ENCODE data around the gene P3H4.

P3H4 gene

GRCh38 chr17:41821776-41822175, 10.0 kb upstream of the P3H4 start:
- no peak for DNase-seq

- DNase-seq: no peak
These were observed 6.3 kb upstream of the P3H4 start for GRCh38 chr17:41818024-41818423.

- DNase-seq: no peak
These were observed 5.0 kb upstream of the P3H4 start for GRCh38 chr17:41816637-41817320.

- no peak for DNase-seq
These were observed 2.4 kb upstream of the P3H4 start for GRCh38 chr17:41814195-41814594.

GRCh38 chr17:41813699-41814124, 2.0 kb upstream of the P3H4 start:
- DNase-seq: no peak

GRCh38 chr17:41813152-41813680, 1.5 kb upstream of the P3H4 start:
- no peak for DNase-seq

GRCh38 chr17:41812381-41813151, 817 bp upstream of the P3H4 start, which contains the start of gene FKBP10:
FKBP10 (plus strand) TSS chr17:41813004; CDS start chr17:41813035, 31 bp downstream.
- peak in 4 of 6 experiments; percentile 13 to 67 (median 43) for DNase-seq

GRCh38 chr17:41810659-41811548, 845 bp downstream of the P3H4 start:
- DNase-seq: peak in 4 of 6 experiments; percentile 37 to 79 (median 63)

GRCh38 chr17:41806685-41807445, 4.9 kb downstream of the P3H4 start:
- no peak for DNase-seq

GRCh38 chr17:41803049-41804020, 8.4 kb downstream of the P3H4 start:
- DNase-seq: no peak

GRCh38 chr17:41801374-41802271, 10.1 kb downstream of the P3H4 start:
- DNase-seq: peak; percentile 22 to 80 (median 62)

GRCh38 chr17:41800601-41801373, 11.0 kb downstream of the P3H4 start:
- no peak for DNase-seq

- no peak for DNase-seq
These were observed 12.4 kb downstream of the P3H4 start for GRCh38 chr17:41799366-41799765.

- no peak for DNase-seq
These were observed 14.4 kb downstream of the P3H4 start for GRCh38 chr17:41797377-41797776.

- DNase-seq: no peak
These were observed 15.4 kb downstream of the P3H4 start for GRCh38 chr17:41796121-41796895.

- no peak for DNase-seq
These were observed 17.2 kb downstream of the P3H4 start for GRCh38 chr17:41794540-41794975.

GRCh38 chr17:41793784-41794539, 17.8 kb downstream of the P3H4 start:
- no peak for DNase-seq
